PC-9 (cell line): Measurements from ENCODE around the gene KCNK7.

Experiments used
- CTCF ChIP-seq: fragments of 200-600 bp; sonication (generic); conservative IDR thresholded peaks from 2 replicates; pipeline ENCODE4 v1.6.1; 2017; ENCODE audit warnings: mixed run types, antibody characterized with exemption, mild to moderate bottlenecking, moderate library complexity
- EZH2 ChIP-seq: fragments of 200-600 bp; sonication (generic); IDR thresholded peaks from 2 replicates; pipeline ENCODE4 v1.8.0; 2017; ENCODE audit warnings: antibody characterized with exemption, low read depth

- no peak for TF ChIP-seq EZH2
- no peak for TF ChIP-seq CTCF
Observed at GRCh38 chr11:65617990-65618751, 22.6 kb upstream of the KCNK7 start.
